Neuronal stem cell (in vitro differentiated cells): ENCODE data around the gene SCN2B.

ENCODE experiments used
- DNase-seq: peaks from one replicate; pipeline ENCODE4 v3.0.0-alpha.2; 2013; ENCODE audit warnings: low spot score
- H2AFZ ChIP-seq: one replicate; pipeline ENCODE4 v1.6.1; 2013; ENCODE audit warnings: mild to moderate bottlenecking, low read length, inconsistent platforms
- H2AK5ac ChIP-seq: 2 replicates; pipeline ENCODE4 v1.6.1; 2013; ENCODE audit warnings: low read depth, mild to moderate bottlenecking, inconsistent platforms, low read length, moderate library complexity, mixed read lengths
- H2BK120ac ChIP-seq: 2 replicates; pipeline ENCODE4 v1.6.1; 2013; ENCODE audit warnings: low read depth, mild to moderate bottlenecking, inconsistent platforms, low read length, moderate library complexity, mixed read lengths
- H2BK12ac ChIP-seq: one replicate; pipeline ENCODE4 v1.6.1; 2013; ENCODE audit warnings: low read length, inconsistent platforms
- H2BK15ac ChIP-seq: 2 replicates; pipeline ENCODE4 v1.6.1; 2013; ENCODE audit warnings: mild to moderate bottlenecking, low read length, inconsistent platforms, mixed read lengths
- H2BK5ac ChIP-seq: one replicate; pipeline ENCODE4 v1.6.1; 2013; ENCODE audit warnings: inconsistent platforms, mild to moderate bottlenecking, low read length, moderate library complexity
- H3K14ac ChIP-seq: one replicate; pipeline ENCODE4 v1.6.1; 2013; ENCODE audit warnings: low read length, inconsistent platforms
- H3K18ac ChIP-seq: 2 replicates; pipeline ENCODE4 v1.6.1; 2013; ENCODE audit warnings: low read length, inconsistent platforms
- H3K23ac ChIP-seq: 2 replicates; pipeline ENCODE4 v1.6.1; 2013; ENCODE audit warnings: low read depth, mild to moderate bottlenecking, mixed read lengths, low read length, inconsistent platforms; ENCODE audit not compliant: poor library complexity
- H3K27ac ChIP-seq: replicated peaks from 3 replicates; pipeline ENCODE4 v1.5.1; 2013; ENCODE audit warnings: low read length, inconsistent platforms
- H3K27me3 ChIP-seq, 3 experiments: 2 replicates each; pipeline ENCODE4 v1.6.1; 2013; ENCODE audit warnings: low read length in 3 of 3, mild to moderate bottlenecking in 2 of 3, inconsistent platforms in 1 of 3, low read depth in 1 of 3, mixed read lengths in 1 of 3, moderate library complexity in 1 of 3; ENCODE audit not compliant: control insufficient read depth in 3 of 3, insufficient read depth in 3 of 3
- H3K36me3 ChIP-seq, 2 donors: replicated peaks in 1 of 2; 2 replicates each; pipeline ENCODE4 v1.6.1; 2013; ENCODE audit warnings: low read length in 2 of 2; ENCODE audit not compliant: control insufficient read depth in 2 of 2, insufficient read depth in 2 of 2
- H3K4ac ChIP-seq: 2 replicates; pipeline ENCODE4 v1.6.1; 2013; ENCODE audit warnings: inconsistent platforms, mild to moderate bottlenecking, low read length, moderate library complexity
- H3K4me1 ChIP-seq, 2 donors: 1 replicate in 1 of 2; 2 replicates in 1 of 2; pipeline ENCODE4 v1.6.1; 2013; ENCODE audit warnings: low read length in 2 of 2, low read depth in 1 of 2; ENCODE audit not compliant: control insufficient read depth in 2 of 2, insufficient read depth in 1 of 2
- H3K4me2 ChIP-seq: one replicate; pipeline ENCODE4 v1.6.1; 2013; ENCODE audit warnings: mild to moderate bottlenecking, low read length, inconsistent platforms; ENCODE audit not compliant: insufficient read depth, poor library complexity, severe bottlenecking
- H3K4me3 ChIP-seq, 2 donors: 2 replicates each; pipeline ENCODE4 v1.5.1; 2013; ENCODE audit warnings: low read length in 2 of 2, mild to moderate bottlenecking in 2 of 2, inconsistent platforms in 1 of 2, moderate library complexity in 1 of 2
- H3K79me1 ChIP-seq: one replicate; pipeline ENCODE4 v1.6.1; 2013; ENCODE audit warnings: low read depth, mild to moderate bottlenecking, inconsistent platforms, low read length, moderate library complexity
- H3K9ac ChIP-seq: one replicate; pipeline ENCODE4 v1.6.1; 2013; ENCODE audit warnings: mild to moderate bottlenecking, low read depth, low read length, inconsistent platforms; ENCODE audit not compliant: poor library complexity
- H3K9me3 ChIP-seq, 2 donors: replicated peaks in 1 of 2; 2 replicates each; pipeline versions ENCODE3 to v1.6.1; 2013; ENCODE audit warnings: low read length in 2 of 2, mild to moderate bottlenecking in 2 of 2, inconsistent platforms in 1 of 2, low read depth in 1 of 2, mixed read lengths in 1 of 2, moderate library complexity in 1 of 2; ENCODE audit not compliant: control insufficient read depth in 2 of 2, insufficient read depth in 1 of 2
- H4K8ac ChIP-seq: one replicate; pipeline ENCODE4 v1.6.1; 2013; ENCODE audit warnings: low read depth, mild to moderate bottlenecking, inconsistent platforms, low read length, moderate library complexity
- H4K91ac ChIP-seq: one replicate; pipeline ENCODE4 v1.6.1; 2013; ENCODE audit warnings: low read length, low read depth, mild to moderate bottlenecking, inconsistent platforms; ENCODE audit not compliant: poor library complexity
- WGBS, 2 donors: extraction: QIAGEN DNeasy Blood & Tissue Kit; methylation state at CpG; one replicate each; pipeline ENCODE4 v1.1.7; 2013; ENCODE audit warnings: missing lambda C conversion rate in 2 of 2, mixed read lengths in 1 of 2; ENCODE audit not compliant: insufficient read length in 2 of 2, insufficient replicate concordance in 1 of 2; ENCODE audit errors: extremely low coverage in 2 of 2; 5-methylcytosine and 5-hydroxymethylcytosine counted together

SCN2B gene

GRCh38 chr11:118222437-118222836, 46.0 kb upstream of the SCN2B start:
- Histone ChIP-seq H4K91ac (no peak overlapping the region), H3K14ac (no peak overlapping the region), H2AFZ (no peak overlapping the region), H4K8ac (no peak overlapping the region), H3K9me3 (no peaks in the 10 kb centered on the region), H2BK120ac (no peak overlapping the region), H3K36me3 (no peaks in the 10 kb centered on the region), H2AK5ac (no peak overlapping the region), H3K18ac (no peak overlapping the region), H3K27ac (no peak overlapping the region), H3K4me2 (no peak overlapping the region), H3K79me1 (no peaks in the 10 kb centered on the region), H3K9ac (no peak overlapping the region), H3K4ac (no peak overlapping the region), H2BK12ac (no peak overlapping the region), H2BK5ac (no peak overlapping the region), H2BK15ac (no peak overlapping the region), H3K23ac (no peak overlapping the region), H3K4me1 (no peaks in the 10 kb centered on the region), H3K27me3 (peaks cover 0 to 14% (median 0%) of the 10 kb centered on the region in 3 experiments), H3K4me3 (no peak overlapping the region)
- DNase-seq = no peak
- 100% methylated on average over 1 to 2 of the region's 4 CpGs for WGBS, 2 donors

GRCh38 chr11:118221419-118221818, 45.0 kb upstream of the SCN2B start:
- no peaks in the 10 kb centered on the region for H3K36me3 ChIP-seq
- no peak overlapping the region for H3K23ac ChIP-seq
- no peak overlapping the region for H2BK120ac ChIP-seq

GRCh38 chr11:118219732-118220131, 43.3 kb upstream of the SCN2B start:
- Histone ChIP-seq H2BK5ac (no peak overlapping the region), H4K91ac (no peak overlapping the region), H3K36me3 (no peaks in the 10 kb centered on the region), H3K27me3 (peaks cover 0 to 12% (median 0%) of the 10 kb centered on the region in 3 experiments), H3K9ac (no peak overlapping the region), H3K4me2 (no peak overlapping the region), H3K9me3 (no peaks in the 10 kb centered on the region), H3K14ac (no peak overlapping the region), H2AFZ (no peak overlapping the region), H3K4me3 (no peak overlapping the region), H2BK15ac (no peak overlapping the region), H3K4me1 (no peaks in the 10 kb centered on the region), H3K79me1 (no peaks in the 10 kb centered on the region), H3K18ac (no peak overlapping the region), H4K8ac (no peak overlapping the region), H2BK12ac (no peak overlapping the region), H3K4ac (no peak overlapping the region), H2AK5ac (no peak overlapping the region), H3K23ac (no peak overlapping the region), H3K27ac (no peak overlapping the region), H2BK120ac (no peak overlapping the region)
- WGBS, 2 donors = no CpG with 5 or more reads among the region's 1 CpG
- no peak for DNase-seq

More at GRCh38 chr11:118221419-118221818, 45.0 kb upstream of the SCN2B start:
- H2AK5ac ChIP-seq = no peak overlapping the region
- no peak overlapping the region for H2BK12ac ChIP-seq
- H3K4me3 ChIP-seq = no peak overlapping the region
- H3K9me3 ChIP-seq = no peaks in the 10 kb centered on the region
- WGBS, 2 donors = no CpG with 5 or more reads among the region's 5 CpGs
- H3K18ac ChIP-seq = peak overlapping the region; percentile 27
- no peak for DNase-seq
- H3K9ac ChIP-seq = no peak overlapping the region
- no peaks in the 10 kb centered on the region for H3K4me1 ChIP-seq
- H3K14ac ChIP-seq = no peak overlapping the region
- no peak overlapping the region for H3K4me2 ChIP-seq
- no peak overlapping the region for H2BK5ac ChIP-seq
- no peak overlapping the region for H4K8ac ChIP-seq
- no peak overlapping the region for H4K91ac ChIP-seq
- no peak overlapping the region for H2AFZ ChIP-seq
- H3K79me1 ChIP-seq = no peaks in the 10 kb centered on the region
- H3K27ac ChIP-seq = no peak overlapping the region
- H3K27me3 ChIP-seq = peaks cover 0 to 14% (median 0%) of the 10 kb centered on the region in 3 experiments
- H2BK15ac ChIP-seq = no peak overlapping the region
- no peak overlapping the region for H3K4ac ChIP-seq

GRCh38 chr11:118219244-118219643, 42.8 kb upstream of the SCN2B start:
- H2BK12ac ChIP-seq = no peak overlapping the region
- H3K36me3 ChIP-seq = no peaks in the 10 kb centered on the region
- H3K4me2 ChIP-seq = no peak overlapping the region
- H3K9ac ChIP-seq = no peak overlapping the region
- H4K8ac ChIP-seq = no peak overlapping the region
- H3K4ac ChIP-seq = no peak overlapping the region
- no peak overlapping the region for H2AFZ ChIP-seq
- no peak overlapping the region for H4K91ac ChIP-seq
- no peak overlapping the region for H2AK5ac ChIP-seq
- DNase-seq = no peak
- H3K4me3 ChIP-seq = no peak overlapping the region
- H2BK5ac ChIP-seq = no peak overlapping the region
- H3K79me1 ChIP-seq = no peaks in the 10 kb centered on the region
- H3K18ac ChIP-seq = no peak overlapping the region
- no peak overlapping the region for H3K23ac ChIP-seq
- H3K14ac ChIP-seq = no peak overlapping the region
- H2BK120ac ChIP-seq = no peak overlapping the region
- H2BK15ac ChIP-seq = no peak overlapping the region
- peaks cover 0 to 11% (median 0%) of the 10 kb centered on the region in 3 experiments for H3K27me3 ChIP-seq
- H3K27ac ChIP-seq = no peak overlapping the region
- H3K9me3 ChIP-seq = no peaks in the 10 kb centered on the region
- H3K4me1 ChIP-seq = no peaks in the 10 kb centered on the region
